ENCODE measurements around the gene SFMBT1. TPM values are rescaled to one million over a fixed set of nuclear protein-coding genes. Genes with fewer than 3 reads are reported as not detected.
A peak's percentile ranks its signal among the peaks of the same experiment; 100 is the strongest.

SFMBT1 gene
- total and polyA plus RNA-seq, 8 donors: 8.0 to 12.9 (median 9.4) TPM

GRCh38 chr3:53044711-53045517 lies 959 bp downstream of the SFMBT1 start:
- Histone ChIP-seq H3K27ac (peak overlapping the region; percentile 81 to 91), H3K27me3 (peaks cover 0 to 21% of the 10 kb centered on the region in 2 donors), H3K36me3 (no peaks in the 10 kb centered on the region), H3K4me3 (peak overlapping the region; percentile 62), H3K9me3 (no peaks in the 10 kb centered on the region), H3K4me1 (peaks cover 2 to 22% of the 10 kb centered on the region in 2 donors)
- intact Hi-C loops (cut with DNase I): no loop called here
- DNase-seq (peak; percentile 39 to 85 (median 66)), ATAC-seq (peak; percentile 71)
- no peak for TF ChIP-seq CTCF (IDR thresholded peaks at IDR 0.05)

GRCh38 chr3:53044371-53044710 lies 1.5 kb downstream of the SFMBT1 start:
- no peak for TF ChIP-seq CTCF (IDR thresholded peaks at IDR 0.05)
- H3K27me3 ChIP-seq: peaks cover 0 to 21% of the 10 kb centered on the region in 2 donors
- H3K4me1 ChIP-seq: peaks cover 2 to 22% of the 10 kb centered on the region in 2 donors
- intact Hi-C loops (cut with DNase I): no loop called here
- H3K9me3 ChIP-seq: no peaks in the 10 kb centered on the region
- DNase-seq (no peak), ATAC-seq (no peak)
- peak overlapping the region; percentile 81 to 91 for H3K27ac ChIP-seq
- H3K36me3 ChIP-seq: no peaks in the 10 kb centered on the region
- H3K4me3 ChIP-seq: peak overlapping the region; percentile 62

- no peak for TF ChIP-seq CTCF (IDR thresholded peaks at IDR 0.05)
- H3K4me3 ChIP-seq: no peak overlapping the region
- peaks cover 0 to 21% of the 10 kb centered on the region in 2 donors for H3K27me3 ChIP-seq
- H3K27ac ChIP-seq: no peak overlapping the region
- no peaks in the 10 kb centered on the region for H3K9me3 ChIP-seq
- H3K36me3 ChIP-seq: no peaks in the 10 kb centered on the region
- intact Hi-C loops (cut with DNase I): no loop called here
- DNase-seq: no peak
- peaks cover 2 to 22% of the 10 kb centered on the region in 2 donors for H3K4me1 ChIP-seq
- ATAC-seq: no peak
Observed at GRCh38 chr3:53043738-53044137, 2.1 kb downstream of the SFMBT1 start.

- H3K4me3 ChIP-seq: no peak overlapping the region
- no peak for TF ChIP-seq CTCF (IDR thresholded peaks at IDR 0.05)
Observed at GRCh38 chr3:53042651-53043050, 3.2 kb downstream of the SFMBT1 start.

GRCh38 chr3:53040351-53040820 lies 5.5 kb downstream of the SFMBT1 start:
- DNase-seq: no peak
- TF ChIP-seq CTCF (IDR thresholded peaks at IDR 0.05): no peak
- Histone ChIP-seq H3K27ac (no peak overlapping the region), H3K27me3 (no peaks in the 10 kb centered on the region), H3K9me3 (no peaks in the 10 kb centered on the region), H3K36me3 (no peaks in the 10 kb centered on the region), H3K4me3 (no peak overlapping the region), H3K4me1 (peaks cover 0 to 11% of the 10 kb centered on the region in 2 donors)
- intact Hi-C loops (cut with DNase I): no loop called here
- peak; percentile 48 for ATAC-seq

More at GRCh38 chr3:53042651-53043050, 3.2 kb downstream of the SFMBT1 start:
- peaks cover 0 to 19% of the 10 kb centered on the region in 2 donors for H3K27me3 ChIP-seq
- H3K27ac ChIP-seq: no peak overlapping the region
- DNase-seq (no peak), ATAC-seq (no peak)
- intact Hi-C loops (cut with DNase I): no loop called here
- H3K9me3 ChIP-seq: no peaks in the 10 kb centered on the region
- no peaks in the 10 kb centered on the region for H3K36me3 ChIP-seq
- H3K4me1 ChIP-seq: peaks cover 2 to 22% of the 10 kb centered on the region in 2 donors

Measured in left lung (tissue), 10 donors.